WI38 (cell line): ENCODE results near the gene ANKMY1.

Experiments used
- H3K4me3 ChIP-seq: 2 replicates; pipeline ENCODE4 v1.5.1; 2011; ENCODE audit warnings: low read depth, mild to moderate bottlenecking, control low read depth, low read length
- CTCF ChIP-seq: IDR thresholded peaks from 2 replicates; pipeline ENCODE4 v1.5.1; 2012; ENCODE audit warnings: low read depth, mild to moderate bottlenecking, control low read depth, low read length

ANKMY1 gene

GRCh38 chr2:240520130-240520973, 37.4 kb downstream of the ANKMY1 start:
- no peak overlapping the region for H3K4me3 ChIP-seq

GRCh38 chr2:240519396-240520129, 38.2 kb downstream of the ANKMY1 start:
- no peak for TF ChIP-seq CTCF
- no peak overlapping the region for H3K4me3 ChIP-seq

More at GRCh38 chr2:240520130-240520973, 37.4 kb downstream of the ANKMY1 start:
- no peak for TF ChIP-seq CTCF

DNA sequence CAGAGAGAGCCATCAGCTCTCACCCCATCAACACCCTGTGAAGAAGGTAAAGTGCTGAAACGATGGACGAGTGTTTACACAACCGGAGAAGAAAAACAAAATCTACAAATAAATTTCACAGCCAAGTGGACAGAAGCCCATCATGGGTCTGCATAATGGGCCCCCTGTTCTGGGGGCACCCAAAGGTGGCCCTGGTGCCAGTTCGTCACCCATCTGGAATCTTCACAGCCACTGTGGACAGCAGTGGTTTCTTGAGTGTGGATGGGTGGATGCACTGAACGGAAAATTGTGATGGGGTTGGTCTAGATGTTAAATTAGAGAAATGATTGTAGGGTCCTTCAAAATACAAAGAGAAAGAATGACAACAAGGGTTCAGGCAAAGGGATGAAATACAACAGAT, 38.8 kb downstream of the ANKMY1 start:
- TF ChIP-seq CTCF, result no peak
- no peak overlapping the region for H3K4me3 ChIP-seq

- H3K4me3 ChIP-seq, result no peak overlapping the region
- no peak for TF ChIP-seq CTCF
Measured at GRCh38 chr2:240517342-240517741, 40.4 kb downstream of the ANKMY1 start.

DNA sequence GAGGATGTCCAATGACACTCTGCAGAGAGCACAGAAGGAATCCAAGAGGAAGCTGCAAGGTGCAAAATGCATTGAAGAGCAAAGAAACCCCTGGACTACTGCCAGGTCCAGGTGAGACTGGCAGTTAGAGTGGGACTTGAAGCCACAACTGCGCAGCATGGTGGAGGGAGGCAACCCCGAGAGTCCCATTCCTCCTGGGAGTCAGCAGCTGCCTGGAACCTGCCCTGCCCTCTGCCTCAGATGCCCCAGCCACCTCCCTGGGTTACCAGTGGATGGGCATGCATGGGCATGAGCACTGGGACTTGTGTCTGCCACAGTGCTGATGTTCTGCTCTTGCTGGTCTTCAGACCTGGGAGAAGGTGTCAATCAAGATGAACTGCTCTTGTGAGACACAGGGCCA, 43.2 kb downstream of the ANKMY1 start:
- TF ChIP-seq CTCF, result no peak

GRCh38 chr2:240513549-240514287, 44.1 kb downstream of the ANKMY1 start:
- peak; percentile 97 for TF ChIP-seq CTCF
- H3K4me3 ChIP-seq, result no peak overlapping the region

More for the DNA sequence above, 43.2 kb downstream of the ANKMY1 start:
- no peak overlapping the region for H3K4me3 ChIP-seq
